NCI-H748 (cell line): ENCODE measurements around the gene UBE2Q1.
A peak's percentile ranks its signal among the peaks of the same experiment; 100 is the strongest.

ENCODE experiments used
- DNase-seq: peaks from one replicate; lab custom pipeline; 2025; ENCODE audit not compliant: unreplicated experiment; lab: John Stamatoyannopoulos, UW

UBE2Q1 gene

DNA sequence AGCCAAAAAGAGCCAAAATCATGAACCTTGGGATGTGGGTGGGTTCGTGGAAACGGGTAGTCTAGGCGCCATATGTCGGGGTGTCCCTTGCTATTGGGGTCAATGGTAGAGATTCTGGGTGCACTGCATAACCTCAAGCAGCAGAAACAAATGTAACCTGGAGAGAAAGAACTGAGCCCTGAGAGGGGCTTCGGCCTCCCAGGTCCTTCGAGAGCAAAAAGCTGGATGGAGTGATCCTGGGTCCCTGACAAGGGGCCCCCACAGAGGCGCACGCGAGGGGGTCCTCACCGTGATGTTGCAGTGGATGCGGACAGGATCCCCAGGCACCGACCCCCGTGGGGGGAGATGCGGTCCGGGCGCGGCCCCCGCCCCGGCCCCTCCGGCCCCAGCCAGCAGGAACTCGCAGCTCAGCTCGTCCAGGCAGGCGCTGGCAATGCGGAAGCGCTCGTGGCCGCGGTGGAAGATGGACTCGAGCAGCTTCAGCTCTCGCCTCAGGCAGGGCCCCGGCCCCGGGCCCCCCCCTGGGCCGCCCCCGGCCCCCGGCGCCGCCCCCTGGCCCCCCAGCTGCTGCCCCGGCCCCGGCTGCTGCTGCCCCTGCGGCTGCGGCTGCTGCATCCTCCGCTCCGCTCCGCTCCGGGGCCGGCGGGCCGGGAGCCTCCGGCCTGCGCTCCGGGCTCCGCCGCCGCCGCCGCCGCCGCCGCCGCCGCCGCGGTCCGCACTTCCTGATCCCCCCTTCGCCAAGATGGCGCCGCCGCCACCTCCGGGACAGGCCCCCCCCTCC lies at the start of gene UBE2Q1:
Gene UBE2Q1, minus strand, starts transcription at position 724 of the 781 bp plus-strand sequence. Its CDS starts 109 bp downstream, at position 615.
- peak; percentile 56 for DNase-seq

GRCh38 chr1:154607609-154608396 lies 49.3 kb upstream of the UBE2Q1 start, which contains the start of gene ADAR:
Gene ADAR, minus strand, starts transcription at chr1:154608186. Its CDS starts 180 bp downstream, at chr1:154608006.
- DNase-seq = peak; percentile 80

GRCh38 chr1:154607106-154607608 lies 48.7 kb upstream of the UBE2Q1 start:
- peak; percentile 36 for DNase-seq

DNA sequence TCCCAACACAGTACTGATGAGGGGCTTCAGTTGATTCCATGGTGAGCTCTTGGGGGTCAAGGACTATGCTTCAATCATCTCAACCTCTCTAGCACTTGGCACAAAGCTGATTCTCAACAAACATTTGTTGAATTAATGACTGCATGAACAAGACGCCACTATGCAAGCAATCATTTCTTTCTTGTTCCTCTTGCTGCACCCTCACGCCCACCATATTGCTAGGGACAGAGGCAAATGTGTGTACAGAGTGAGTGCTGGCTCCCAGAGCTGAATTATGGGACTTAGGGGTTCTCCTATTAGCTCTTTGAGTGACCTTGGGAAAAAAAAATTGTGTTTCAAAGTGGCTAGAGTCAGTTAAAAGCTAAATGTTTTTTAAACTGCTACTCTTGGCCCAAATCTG lies 47.1 kb upstream of the UBE2Q1 start:
- DNase-seq = no peak

GRCh38 chr1:154603317-154603716 lies 44.9 kb upstream of the UBE2Q1 start:
- DNase-seq = no peak

- no peak for DNase-seq
These were observed 41.2 kb upstream of the UBE2Q1 start for GRCh38 chr1:154599658-154600057.

DNA sequence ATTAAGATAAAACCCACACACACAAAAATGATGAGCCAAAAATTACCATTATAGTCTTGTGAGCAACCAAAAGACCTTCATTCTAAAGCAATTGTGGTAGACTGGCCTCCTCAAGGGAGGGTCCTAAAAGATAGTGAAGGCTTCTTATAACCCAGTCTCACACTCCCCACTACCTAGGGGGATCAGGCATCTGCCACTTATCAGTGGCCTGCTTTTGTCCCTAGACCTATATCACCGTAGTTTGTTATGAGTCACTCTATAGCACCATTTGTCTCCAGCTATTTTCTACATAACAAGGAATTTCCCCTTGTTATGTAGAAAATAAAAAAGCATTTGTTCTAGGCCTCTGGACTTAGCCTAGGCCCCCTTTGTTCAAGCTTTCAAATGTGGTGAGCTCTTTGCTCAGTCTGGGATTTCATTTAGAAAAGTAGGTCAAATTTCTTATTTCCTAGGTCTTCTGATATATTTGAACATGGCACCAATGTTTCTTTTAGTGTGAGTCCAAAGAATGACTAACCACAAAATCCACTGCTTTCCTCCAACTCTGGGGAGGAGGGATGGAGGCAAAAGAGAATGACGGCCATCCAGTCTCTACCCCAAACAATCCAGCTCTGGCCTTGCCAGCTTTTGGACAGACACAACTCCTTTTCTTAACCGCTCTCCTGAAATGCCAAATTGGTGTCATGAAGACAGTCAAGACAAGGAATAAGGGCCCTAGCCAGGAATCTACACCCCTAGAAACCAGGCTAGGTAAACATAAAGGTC lies 40.6 kb upstream of the UBE2Q1 start:
- no peak for DNase-seq

DNA sequence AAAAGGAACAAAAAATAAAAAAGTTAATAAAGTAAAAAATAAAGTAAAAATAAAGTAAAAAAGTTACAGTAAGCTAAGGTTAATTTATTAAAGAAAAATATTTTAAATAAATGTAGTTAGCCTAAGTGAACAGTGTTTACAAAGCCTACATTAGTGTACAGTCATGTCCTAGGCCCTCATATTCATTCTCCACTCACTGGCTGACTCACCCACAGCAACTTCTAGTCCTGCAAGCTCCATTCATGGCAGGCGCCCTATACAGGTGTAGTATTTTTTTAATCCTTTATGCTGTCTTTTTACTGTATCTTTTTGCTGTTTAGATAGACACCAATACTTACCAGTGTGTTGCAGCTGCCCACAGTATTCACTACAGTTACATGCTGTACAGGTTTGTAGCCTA lies 37.2 kb upstream of the UBE2Q1 start:
- no peak for DNase-seq

DNA sequence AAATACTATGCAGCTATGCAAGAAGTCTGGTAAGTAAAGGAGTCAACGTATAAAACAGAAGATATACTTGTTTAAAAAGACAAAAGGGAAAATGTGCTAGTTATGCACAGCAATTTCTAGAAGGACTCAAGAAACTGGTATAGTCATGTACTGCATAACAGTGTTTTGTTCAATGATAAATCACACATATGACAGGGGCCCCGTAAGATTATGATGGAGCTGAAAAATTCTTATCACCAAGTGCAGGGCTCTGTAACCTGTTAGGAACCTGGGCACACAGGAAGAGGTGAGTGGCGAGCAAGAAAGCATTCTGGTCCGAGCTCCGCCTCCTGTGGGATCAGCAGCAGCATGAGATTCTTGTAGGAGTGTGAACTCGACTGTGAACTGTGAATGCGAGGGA lies 36.3 kb upstream of the UBE2Q1 start:
- DNase-seq = no peak

DNA sequence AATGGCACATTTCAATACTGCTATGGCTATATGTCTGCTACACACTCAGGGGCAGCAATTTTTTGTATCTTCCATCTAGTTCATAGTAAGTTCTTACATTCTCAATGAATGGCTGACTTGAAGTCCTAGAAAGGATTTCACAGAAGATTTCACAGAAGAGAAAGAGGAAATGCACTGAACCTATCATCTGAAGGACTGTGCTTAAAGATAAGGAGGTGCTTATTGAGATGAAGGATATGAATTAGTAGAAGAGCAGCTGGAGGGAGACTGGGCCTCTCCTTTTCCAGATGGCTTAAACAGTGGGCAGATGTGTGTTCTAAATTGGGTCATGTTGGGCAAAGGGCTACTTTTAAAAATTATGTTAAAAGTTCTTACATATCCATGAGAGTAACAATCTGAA lies 34.9 kb upstream of the UBE2Q1 start:
- DNase-seq = no peak

- no peak for DNase-seq
These were observed 32.7 kb upstream of the UBE2Q1 start for GRCh38 chr1:154591206-154591605.

DNA sequence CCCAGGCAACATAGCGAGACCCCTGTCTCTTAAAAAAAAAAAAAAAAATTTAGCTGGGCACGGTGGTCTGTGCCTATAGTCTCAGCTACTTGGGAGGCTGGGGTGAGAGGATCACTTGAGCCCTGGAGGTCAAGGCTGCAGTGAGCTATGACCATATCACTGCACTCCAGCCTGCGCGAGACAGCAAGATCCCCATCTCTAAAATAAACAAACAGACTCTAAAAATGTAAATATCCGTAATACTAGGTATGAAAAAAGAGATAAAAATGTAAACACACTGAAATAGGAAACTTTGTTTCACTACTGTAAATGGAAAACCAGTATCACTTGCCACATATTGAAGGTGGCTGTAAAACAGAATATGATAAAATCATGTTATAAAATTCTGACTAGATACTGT lies 32.3 kb upstream of the UBE2Q1 start:
- no peak for DNase-seq

DNA sequence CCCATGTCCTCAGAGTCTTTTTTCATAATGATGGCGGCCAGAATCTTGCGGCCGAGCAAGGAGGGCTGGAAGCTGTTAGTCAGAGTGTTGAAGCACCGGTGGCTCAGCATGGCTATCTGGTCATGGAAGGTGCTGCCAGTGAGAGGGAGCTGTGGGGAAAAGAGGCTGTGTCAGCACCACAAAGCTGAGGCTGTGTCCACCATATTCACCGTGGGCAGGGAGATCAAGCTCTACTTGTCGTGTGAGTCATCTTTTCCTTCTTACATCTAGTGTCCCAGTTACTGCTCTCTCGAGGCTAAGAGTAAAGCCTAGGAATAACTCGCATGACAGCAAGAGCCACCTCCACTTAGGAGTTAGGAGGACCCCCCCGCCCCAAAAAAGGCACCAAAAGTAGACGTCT lies 31.3 kb upstream of the UBE2Q1 start:
- no peak for DNase-seq

DNA sequence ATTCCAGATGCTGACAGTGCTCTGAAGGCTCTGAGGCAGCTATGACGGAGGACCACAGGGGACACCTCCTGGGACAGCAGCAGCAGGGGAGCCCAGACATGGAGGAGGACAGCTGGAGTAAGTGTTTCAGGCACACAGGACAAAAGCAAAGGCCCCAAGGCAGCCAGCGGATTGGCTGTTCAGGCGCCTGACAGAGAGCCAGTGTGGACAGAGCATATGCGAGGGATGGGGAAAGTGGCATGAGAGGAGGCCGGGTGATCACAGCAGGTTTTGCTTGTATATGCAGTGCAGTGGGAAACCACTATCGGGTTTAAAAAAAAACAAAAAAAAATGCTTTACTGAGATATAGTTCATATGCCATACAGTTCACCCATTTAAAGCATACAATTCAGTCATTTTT lies 28.2 kb upstream of the UBE2Q1 start:
- no peak for DNase-seq

DNA sequence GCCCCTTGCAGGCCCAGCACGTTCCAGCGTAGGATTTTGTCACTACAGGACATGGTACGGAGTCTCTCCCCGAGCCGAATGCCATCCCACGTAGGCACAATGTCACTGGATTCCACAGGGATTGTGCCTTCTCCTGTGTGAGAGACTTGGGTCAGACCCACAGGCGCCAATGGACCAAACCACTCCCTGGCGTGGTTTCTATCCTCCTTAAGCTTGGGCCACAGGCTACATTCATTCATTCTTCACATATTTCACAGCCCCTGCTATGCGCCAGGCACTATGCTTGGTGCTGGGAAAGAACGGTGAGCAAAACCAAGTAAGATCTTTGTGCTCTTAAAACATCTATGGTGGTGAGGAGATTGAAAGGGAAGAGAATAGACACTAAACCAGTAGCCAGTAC lies 27.8 kb upstream of the UBE2Q1 start:
- no peak for DNase-seq

GRCh38 chr1:154584267-154584994 lies 26.0 kb upstream of the UBE2Q1 start:
- DNase-seq = no peak

- DNase-seq = no peak
These were observed 25.3 kb upstream of the UBE2Q1 start for GRCh38 chr1:154583773-154584172.

GRCh38 chr1:154582885-154583284 lies 24.4 kb upstream of the UBE2Q1 start:
- DNase-seq = no peak

GRCh38 chr1:154581766-154582165 lies 23.3 kb upstream of the UBE2Q1 start:
- no peak for DNase-seq

DNA sequence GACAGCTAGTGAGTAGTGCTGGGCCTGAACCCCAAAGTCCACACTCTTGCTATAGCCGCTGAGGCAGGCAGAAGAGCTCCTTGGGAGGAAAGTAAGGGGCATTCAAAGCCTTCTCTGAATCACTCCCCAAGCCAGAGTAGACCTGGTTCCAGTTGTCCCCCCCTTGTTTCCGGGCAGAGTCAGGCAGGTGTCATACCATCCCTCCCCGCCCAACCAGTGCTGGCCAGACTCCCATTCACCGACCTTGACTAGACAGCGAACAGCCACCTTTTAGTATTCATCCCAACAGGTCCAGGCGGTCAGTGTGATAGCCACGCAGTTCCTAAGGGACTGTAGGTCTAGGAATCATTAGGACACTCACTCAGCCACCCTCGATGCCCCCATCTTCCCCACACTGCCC lies 20.9 kb upstream of the UBE2Q1 start:
- no peak for DNase-seq

DNA sequence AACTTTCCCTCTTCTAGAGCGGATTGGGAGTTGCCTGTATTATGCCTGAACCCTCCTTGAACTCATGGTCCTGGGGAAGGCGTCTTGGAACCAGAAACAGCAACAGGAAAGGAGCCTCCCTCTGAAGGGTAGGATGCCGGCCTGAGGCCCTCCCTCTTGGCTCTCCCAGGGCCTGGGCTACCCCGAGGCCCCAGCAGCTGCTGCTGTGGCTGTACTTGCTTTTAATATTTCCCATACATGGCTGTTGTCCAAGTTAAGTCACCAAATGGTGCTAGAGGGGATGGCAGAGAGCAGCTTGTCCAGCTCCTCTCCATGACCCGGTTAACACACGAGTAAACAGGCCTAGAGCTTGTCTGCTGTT lies 19.6 kb upstream of the UBE2Q1 start:
- DNase-seq = no peak
